ENCODE results near the gene MBOAT2.

GRCh38 chr2:8833853-8834252 lies 169.6 kb downstream of the MBOAT2 start:
- TF ChIP-seq CTCF (IDR thresholded peaks at IDR 0.05) (no peak), REST (IDR thresholded peaks at IDR 0.05; ENCODE audit: insufficient read depth in 1 of 2, low read depth in 2 of 2, low read length in 1 of 2) (no peak), TCF7L2 (IDR thresholded peaks at IDR 0.05; ENCODE audit: low read depth, low read length) (no peak), POLR2AphosphoS5 (IDR thresholded peaks at IDR 0.05; ENCODE audit: low read depth, low read length) (no peak), SIN3A (IDR thresholded peaks at IDR 0.05; ENCODE audit: borderline replicate concordance, insufficient read depth, low read depth, low read length) (no peak)

Measured in Panc1 (cell line).